ENCODE results near the gene PLEKHA5.

- no peak for TF ChIP-seq RAD21 (IDR thresholded peaks at IDR 0.05; ENCODE audit: low read length)
- no peak for TF ChIP-seq CTCF (conservative IDR thresholded peaks at IDR 0.05; ENCODE audit: low read depth, low read length)
- TF ChIP-seq CHD1 (IDR thresholded peaks at IDR 0.05; ENCODE audit: low read depth, low read length): no peak
- no peak for TF ChIP-seq RFX5 (IDR thresholded peaks at IDR 0.05; ENCODE audit: low read depth, low read length)
- TF ChIP-seq MXI1 (IDR thresholded peaks at IDR 0.05; ENCODE audit: borderline replicate concordance, low read depth, low read length): no peak
- no peak for TF ChIP-seq USF2 (IDR thresholded peaks at IDR 0.05; ENCODE audit: low read depth, low read length)
- TF ChIP-seq MAFK (IDR thresholded peaks at IDR 0.05; ENCODE audit: low read depth, low read length): no peak
- TF ChIP-seq POLR2A (IDR thresholded peaks at IDR 0.05; ENCODE audit: low read depth, low read length): no peak
- TF ChIP-seq MAZ (IDR thresholded peaks at IDR 0.05; ENCODE audit: borderline replicate concordance, low read depth, low read length): no peak
- no peak for TF ChIP-seq SMC3 (IDR thresholded peaks at IDR 0.05; ENCODE audit: low read depth, low read length)
Measured at GRCh38 chr12:19153396-19153795, 23.9 kb downstream of the PLEKHA5 start.

Data from IMR-90 (cell line).